Epithelial cell of prostate (primary cell): ENCODE results near the gene CTAGE15.
"Not testable (repeated sequence)": the region's sequence is repeated elsewhere in the genome, so short reads cannot be mapped to it uniquely, and the experiment has no call there.

Experiments used
- DNase-seq: peaks from one replicate; pipeline ENCODE4 v3.0.0-alpha.2; 2011; ENCODE audit warnings: low read depth, low spot score
- H3K27ac ChIP-seq: fragments of 450-650 bp; 2 replicates; pipeline ENCODE4 v1.5.1; 2017; ENCODE audit warnings: mild to moderate bottlenecking

The CTAGE15 gene

GRCh38 chr7:143571501-143571900 is at the start of gene CTAGE15:
TSS of gene CTAGE15 (plus strand) at chr7:143571801. CDS start at chr7:143571818, 17 bp downstream.
- H3K27ac ChIP-seq, DNase-seq: not testable (repeated sequence)

GRCh38 chr7:143522309-143522916 is 49.2 kb upstream of the CTAGE15 start:
- not testable (repeated sequence) for H3K27ac ChIP-seq, DNase-seq

GRCh38 chr7:143531169-143531926 is 40.3 kb upstream of the CTAGE15 start:
- not testable (repeated sequence) for DNase-seq, H3K27ac ChIP-seq

- H3K27ac ChIP-seq, DNase-seq: not testable (repeated sequence)
Observed at GRCh38 chr7:143531932-143532331, 39.7 kb upstream of the CTAGE15 start.

GRCh38 chr7:143533213-143533839 is 38.3 kb upstream of the CTAGE15 start:
- not testable (repeated sequence) for DNase-seq, H3K27ac ChIP-seq

- DNase-seq, H3K27ac ChIP-seq: not testable (repeated sequence)
Observed at GRCh38 chr7:143536443-143536842, 35.2 kb upstream of the CTAGE15 start.

- not testable (repeated sequence) for DNase-seq, H3K27ac ChIP-seq
Observed at GRCh38 chr7:143543288-143544038, 28.1 kb upstream of the CTAGE15 start.

- not testable (repeated sequence) for DNase-seq, H3K27ac ChIP-seq
Observed at GRCh38 chr7:143555968-143556367, 15.6 kb upstream of the CTAGE15 start.

- DNase-seq, H3K27ac ChIP-seq: not testable (repeated sequence)
Observed at GRCh38 chr7:143563306-143563705, 8.3 kb upstream of the CTAGE15 start.

- not testable (repeated sequence) for H3K27ac ChIP-seq, DNase-seq
Observed at GRCh38 chr7:143566001-143566400, 5.6 kb upstream of the CTAGE15 start.

- H3K27ac ChIP-seq, DNase-seq: not testable (repeated sequence)
Observed at GRCh38 chr7:143588183-143588582, 16.6 kb downstream of the CTAGE15 start.

GRCh38 chr7:143589897-143590296 is 18.3 kb downstream of the CTAGE15 start:
- DNase-seq, H3K27ac ChIP-seq: not testable (repeated sequence)

- H3K27ac ChIP-seq, DNase-seq: not testable (repeated sequence)
Observed at GRCh38 chr7:143598086-143598485, 26.5 kb downstream of the CTAGE15 start.

- not testable (repeated sequence) for H3K27ac ChIP-seq
Observed at GRCh38 chr7:143603549-143603948, 31.9 kb downstream of the CTAGE15 start.

GRCh38 chr7:143606088-143606487 is 34.5 kb downstream of the CTAGE15 start:
- DNase-seq, H3K27ac ChIP-seq: not testable (repeated sequence)

More at GRCh38 chr7:143603549-143603948, 31.9 kb downstream of the CTAGE15 start:
- DNase-seq = not testable (repeated sequence)

GRCh38 chr7:143615545-143615944 is 43.9 kb downstream of the CTAGE15 start:
- not testable (repeated sequence) for H3K27ac ChIP-seq, DNase-seq

GRCh38 chr7:143617204-143617603 is 45.6 kb downstream of the CTAGE15 start:
- not testable (repeated sequence) for H3K27ac ChIP-seq

GRCh38 chr7:143620058-143620457 is 48.5 kb downstream of the CTAGE15 start:
- DNase-seq, H3K27ac ChIP-seq: not testable (repeated sequence)

More at GRCh38 chr7:143617204-143617603, 45.6 kb downstream of the CTAGE15 start:
- DNase-seq = not testable (repeated sequence)

- not testable (repeated sequence) for DNase-seq, H3K27ac ChIP-seq
Observed at GRCh38 chr7:143620646-143621045, 49.0 kb downstream of the CTAGE15 start, which contains the start of gene TCAF2. TSS of gene TCAF2 (plus strand) at chr7:143620974.

GRCh38 chr7:143621175-143621574 is 49.6 kb downstream of the CTAGE15 start:
- not testable (repeated sequence) for H3K27ac ChIP-seq, DNase-seq
